ENCODE results near the gene KANSL1.

KANSL1 gene

DNA sequence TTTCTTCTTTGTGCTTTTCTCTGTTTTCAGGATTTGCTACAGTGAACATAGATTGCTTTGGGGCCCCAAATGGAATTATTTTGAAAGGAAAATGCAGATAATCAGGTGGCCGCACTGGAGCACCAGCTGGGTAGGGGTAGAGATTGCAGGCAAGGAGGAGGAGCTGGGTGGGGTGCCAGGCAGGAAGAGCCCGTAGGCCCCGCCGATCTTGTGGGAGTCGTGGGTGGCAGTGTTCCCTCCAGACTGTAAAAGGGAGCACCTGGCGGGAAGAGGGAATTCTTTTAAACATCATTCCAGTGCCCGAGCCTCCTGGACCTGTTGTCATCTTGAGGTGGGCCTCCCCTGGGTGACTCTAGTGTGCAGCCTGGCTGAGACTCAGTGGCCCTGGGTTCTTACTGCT, 192.9 kb downstream of the KANSL1 start:
- no peaks in the 10 kb centered on the region for H3K36me3 ChIP-seq (ENCODE audit: insufficient read depth, low read length)
- no peak overlapping the region for H3K9ac ChIP-seq (ENCODE audit: low read depth, low read length)
- no peaks in the 10 kb centered on the region for H3K9me3 ChIP-seq (ENCODE audit: control insufficient read depth, insufficient read depth, low read length)
- no peaks in the 10 kb centered on the region for H3K4me1 ChIP-seq (ENCODE audit: insufficient read depth, low read length)

- Histone ChIP-seq H3K9ac (ENCODE audit: low read depth, low read length) (no peak overlapping the region), H3K36me3 (ENCODE audit: insufficient read depth, low read length) (no peaks in the 10 kb centered on the region), H3K4me1 (ENCODE audit: insufficient read depth, low read length) (no peaks in the 10 kb centered on the region), H3K9me3 (ENCODE audit: control insufficient read depth, insufficient read depth, low read length) (no peaks in the 10 kb centered on the region)
Measured at GRCh38 chr17:45999900-46000290, 193.3 kb downstream of the KANSL1 start.

- Histone ChIP-seq H3K36me3 (ENCODE audit: insufficient read depth, low read length) (no peaks in the 10 kb centered on the region), H3K4me1 (ENCODE audit: insufficient read depth, low read length) (no peaks in the 10 kb centered on the region), H3K9ac (ENCODE audit: low read depth, low read length) (no peak within 1 kb of the TSS), H3K9me3 (ENCODE audit: control insufficient read depth, insufficient read depth, low read length) (no peaks in the 10 kb centered on the region)
Measured at GRCh38 chr17:45998987-45999899, 194.0 kb downstream of the KANSL1 start, which contains the start of gene STH. TSS of gene STH (plus strand) at chr17:45999250. CDS start at chr17:45999280, 30 bp downstream.

DNA sequence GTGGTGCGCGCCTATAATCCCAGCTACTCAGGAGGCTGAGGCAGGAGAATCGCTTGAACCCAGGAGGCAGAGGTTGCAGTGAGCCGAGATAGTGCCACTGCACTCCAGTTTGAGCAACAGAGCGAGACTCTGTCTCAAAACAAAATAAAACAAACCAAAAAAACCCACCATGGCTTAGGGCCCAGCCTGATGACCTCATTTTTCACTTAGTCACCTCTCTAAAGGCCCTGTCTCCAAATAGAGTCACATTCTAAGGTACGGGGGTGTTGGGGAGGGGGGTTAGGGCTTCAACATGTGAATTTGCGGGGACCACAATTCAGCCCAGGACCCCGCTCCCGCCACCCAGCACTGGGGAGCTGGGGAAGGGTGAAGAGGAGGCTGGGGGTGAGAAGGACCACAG, 195.6 kb downstream of the KANSL1 start:
- H3K9me3 ChIP-seq (ENCODE audit: control insufficient read depth, insufficient read depth, low read length) = no peaks in the 10 kb centered on the region
- no peak overlapping the region for H3K9ac ChIP-seq (ENCODE audit: low read depth, low read length)
- H3K4me1 ChIP-seq (ENCODE audit: insufficient read depth, low read length) = no peaks in the 10 kb centered on the region; the same call in 1 of the 2 replicates
- no peaks in the 10 kb centered on the region for H3K36me3 ChIP-seq (ENCODE audit: insufficient read depth, low read length)

DNA sequence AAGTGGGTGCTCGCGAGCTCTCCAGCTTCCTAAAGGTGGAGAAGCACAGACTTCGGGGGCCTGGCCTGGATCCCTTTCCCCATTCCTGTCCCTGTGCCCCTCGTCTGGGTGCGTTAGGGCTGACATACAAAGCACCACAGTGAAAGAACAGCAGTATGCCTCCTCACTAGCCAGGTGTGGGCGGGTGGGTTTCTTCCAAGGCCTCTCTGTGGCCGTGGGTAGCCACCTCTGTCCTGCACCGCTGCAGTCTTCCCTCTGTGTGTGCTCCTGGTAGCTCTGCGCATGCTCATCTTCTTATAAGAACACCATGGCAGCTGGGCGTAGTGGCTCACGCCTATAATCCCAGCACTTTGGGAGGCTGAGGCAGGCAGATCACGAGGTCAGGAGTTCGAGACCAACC, 196.1 kb downstream of the KANSL1 start:
- Histone ChIP-seq H3K4me1 (ENCODE audit: insufficient read depth, low read length) (no peaks in the 10 kb centered on the region; the same call in 1 of the 2 replicates), H3K9me3 (ENCODE audit: control insufficient read depth, insufficient read depth, low read length) (no peaks in the 10 kb centered on the region), H3K9ac (ENCODE audit: low read depth, low read length) (no peak overlapping the region), H3K36me3 (ENCODE audit: insufficient read depth, low read length) (no peaks in the 10 kb centered on the region)

DNA sequence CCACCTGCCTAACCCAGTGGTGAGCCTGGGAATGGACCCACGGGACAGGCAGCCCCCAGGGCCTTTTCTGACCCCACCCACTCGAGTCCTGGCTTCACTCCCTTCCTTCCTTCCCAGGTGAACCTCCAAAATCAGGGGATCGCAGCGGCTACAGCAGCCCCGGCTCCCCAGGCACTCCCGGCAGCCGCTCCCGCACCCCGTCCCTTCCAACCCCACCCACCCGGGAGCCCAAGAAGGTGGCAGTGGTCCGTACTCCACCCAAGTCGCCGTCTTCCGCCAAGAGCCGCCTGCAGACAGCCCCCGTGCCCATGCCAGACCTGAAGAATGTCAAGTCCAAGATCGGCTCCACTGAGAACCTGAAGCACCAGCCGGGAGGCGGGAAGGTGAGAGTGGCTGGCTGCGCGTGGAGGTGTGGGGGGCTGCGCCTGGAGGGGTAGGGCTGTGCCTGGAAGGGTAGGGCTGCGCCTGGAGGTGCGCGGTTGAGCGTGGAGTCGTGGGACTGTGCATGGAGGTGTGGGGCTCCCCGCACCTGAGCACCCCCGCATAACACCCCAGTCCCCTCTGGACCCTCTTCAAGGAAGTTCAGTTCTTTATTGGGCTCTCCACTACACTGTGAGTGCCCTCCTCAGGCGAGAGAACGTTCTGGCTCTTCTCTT, 196.8 kb downstream of the KANSL1 start:
- Histone ChIP-seq H3K9me3 (ENCODE audit: control insufficient read depth, insufficient read depth, low read length) (no peaks in the 10 kb centered on the region), H3K4me1 (ENCODE audit: insufficient read depth, low read length) (no peaks in the 10 kb centered on the region; the same call in 1 of the 2 replicates), H3K36me3 (ENCODE audit: insufficient read depth, low read length) (no peaks in the 10 kb centered on the region), H3K9ac (ENCODE audit: low read depth, low read length) (no peak overlapping the region)

GRCh38 chr17:45995627-45996270, 197.5 kb downstream of the KANSL1 start:
- H3K9ac ChIP-seq (ENCODE audit: low read depth, low read length) = no peak overlapping the region
- no peaks in the 10 kb centered on the region for H3K9me3 ChIP-seq (ENCODE audit: control insufficient read depth, insufficient read depth, low read length)
- no peaks in the 10 kb centered on the region for H3K36me3 ChIP-seq (ENCODE audit: insufficient read depth, low read length)
- H3K4me1 ChIP-seq (ENCODE audit: insufficient read depth, low read length) = no peaks in the 10 kb centered on the region; the same call in 1 of the 2 replicates

DNA sequence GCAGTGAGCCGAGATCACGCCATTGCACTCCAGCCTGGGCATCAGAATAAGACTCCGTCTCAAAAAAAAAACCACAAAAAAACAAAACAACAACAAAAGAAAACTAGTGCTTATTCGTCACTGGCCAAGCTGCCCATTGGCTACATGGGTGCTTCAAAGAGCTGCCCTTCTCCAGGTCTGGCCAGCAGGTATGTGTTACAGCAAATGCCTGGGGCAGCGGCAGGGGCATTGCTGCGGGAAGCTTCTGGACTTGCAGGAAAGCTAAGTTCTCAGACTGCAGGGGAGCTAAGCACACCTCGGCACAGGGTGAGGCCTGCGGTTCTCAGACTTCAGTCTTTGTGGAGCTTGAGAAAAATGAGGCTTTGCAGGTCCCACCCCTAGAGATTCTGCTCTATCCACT, 198.2 kb downstream of the KANSL1 start:
- H3K9ac ChIP-seq (ENCODE audit: low read depth, low read length) = no peak overlapping the region
- peaks cover 1% of the 10 kb centered on the region; the same call in 1 of the 2 replicates for H3K9me3 ChIP-seq (ENCODE audit: control insufficient read depth, insufficient read depth, low read length)
- no peaks in the 10 kb centered on the region; the same call in 1 of the 2 replicates for H3K4me1 ChIP-seq (ENCODE audit: insufficient read depth, low read length)
- H3K36me3 ChIP-seq (ENCODE audit: insufficient read depth, low read length) = no peaks in the 10 kb centered on the region

DNA sequence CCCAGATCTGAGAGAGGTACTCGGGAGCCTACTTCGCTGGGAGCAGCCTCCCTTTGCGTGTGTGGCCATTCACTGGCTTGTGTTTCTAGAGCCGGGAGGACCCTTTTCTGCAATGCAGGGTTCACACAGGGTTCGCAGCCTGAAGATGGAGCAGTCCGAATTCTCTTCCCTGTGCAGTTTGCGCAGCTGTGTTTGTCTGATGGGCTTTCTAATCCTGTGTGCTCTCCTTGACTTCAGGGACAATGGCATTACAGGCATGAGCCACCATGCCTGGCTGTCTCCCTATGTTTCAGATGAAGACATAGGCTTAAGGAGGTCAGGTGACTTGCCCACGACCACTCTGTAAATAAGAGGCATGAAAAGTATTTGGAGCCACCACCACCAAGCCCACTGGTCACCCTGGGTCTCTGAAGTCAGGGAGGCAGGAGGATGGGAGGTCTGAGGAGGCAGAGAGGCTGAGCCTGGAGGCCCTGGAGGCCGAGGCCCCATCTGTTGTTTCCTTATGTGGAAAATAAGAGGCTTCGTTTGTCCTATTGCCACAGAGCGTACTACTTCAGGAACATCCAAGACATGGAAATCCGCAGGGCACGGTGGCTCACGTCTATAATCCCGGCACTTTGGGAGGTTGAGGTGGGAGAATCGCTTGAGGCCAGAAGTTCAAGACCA, 199.1 kb downstream of the KANSL1 start:
- H3K9ac ChIP-seq (ENCODE audit: low read depth, low read length) = no peak overlapping the region
- no peaks in the 10 kb centered on the region for H3K36me3 ChIP-seq (ENCODE audit: insufficient read depth, low read length)
- H3K9me3 ChIP-seq (ENCODE audit: control insufficient read depth, insufficient read depth, low read length) = peaks cover 6% of the 10 kb centered on the region; the same call in 1 of the 2 replicates
- no peaks in the 10 kb centered on the region; the same call in 1 of the 2 replicates for H3K4me1 ChIP-seq (ENCODE audit: insufficient read depth, low read length)

GRCh38 chr17:45992904-45993303, 200.3 kb downstream of the KANSL1 start:
- Histone ChIP-seq H3K36me3 (ENCODE audit: insufficient read depth, low read length) (no peaks in the 10 kb centered on the region), H3K4me1 (ENCODE audit: insufficient read depth, low read length) (no peaks in the 10 kb centered on the region; the same call in 1 of the 2 replicates), H3K9me3 (ENCODE audit: control insufficient read depth, insufficient read depth, low read length) (peaks cover 6% of the 10 kb centered on the region; the same call in 1 of the 2 replicates), H3K9ac (ENCODE audit: low read depth, low read length) (no peak overlapping the region)

- no peak overlapping the region for H3K9ac ChIP-seq (ENCODE audit: low read depth, low read length)
- H3K9me3 ChIP-seq (ENCODE audit: control insufficient read depth, insufficient read depth, low read length) = peaks cover 6% of the 10 kb centered on the region; the same call in 1 of the 2 replicates
- no peaks in the 10 kb centered on the region; the same call in 1 of the 2 replicates for H3K4me1 ChIP-seq (ENCODE audit: insufficient read depth, low read length)
Measured at GRCh38 chr17:45992175-45992574, 201.1 kb downstream of the KANSL1 start.

GRCh38 chr17:45991341-45991740, 201.9 kb downstream of the KANSL1 start:
- H3K9ac ChIP-seq (ENCODE audit: low read depth, low read length) = no peak overlapping the region
- no peaks in the 10 kb centered on the region for H3K36me3 ChIP-seq (ENCODE audit: insufficient read depth, low read length)
- H3K4me1 ChIP-seq (ENCODE audit: insufficient read depth, low read length) = no peaks in the 10 kb centered on the region; the same call in 1 of the 2 replicates
- H3K9me3 ChIP-seq (ENCODE audit: control insufficient read depth, insufficient read depth, low read length) = peaks cover 6% of the 10 kb centered on the region; the same call in 1 of the 2 replicates

More at GRCh38 chr17:45992175-45992574, 201.1 kb downstream of the KANSL1 start:
- H3K36me3 ChIP-seq (ENCODE audit: insufficient read depth, low read length) = no peaks in the 10 kb centered on the region

DNA sequence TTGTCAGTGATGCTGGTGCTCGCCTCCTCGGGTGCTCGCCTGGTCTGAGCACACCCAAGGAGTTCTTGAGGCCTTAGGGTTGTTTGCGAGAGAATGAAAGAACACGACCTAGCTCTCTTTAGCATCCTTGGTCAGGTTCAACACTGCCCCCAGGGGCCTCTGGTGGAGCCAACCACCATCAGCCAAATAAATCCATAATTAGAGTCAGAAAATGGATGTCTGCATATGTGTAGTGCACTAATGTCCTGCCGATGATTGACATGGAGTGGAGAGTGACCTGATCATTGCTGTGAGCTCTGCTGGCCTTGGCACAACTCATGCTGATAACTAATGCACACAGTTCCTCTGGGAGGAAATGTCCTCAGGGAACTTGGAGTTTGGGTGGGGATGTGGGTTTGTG, 202.3 kb downstream of the KANSL1 start:
- H3K4me1 ChIP-seq (ENCODE audit: insufficient read depth, low read length) = no peaks in the 10 kb centered on the region; the same call in 1 of the 2 replicates
- no peak overlapping the region for H3K9ac ChIP-seq (ENCODE audit: low read depth, low read length)
- H3K9me3 ChIP-seq (ENCODE audit: control insufficient read depth, insufficient read depth, low read length) = peaks cover 6% of the 10 kb centered on the region; the same call in 1 of the 2 replicates
- H3K36me3 ChIP-seq (ENCODE audit: insufficient read depth, low read length) = no peaks in the 10 kb centered on the region

DNA sequence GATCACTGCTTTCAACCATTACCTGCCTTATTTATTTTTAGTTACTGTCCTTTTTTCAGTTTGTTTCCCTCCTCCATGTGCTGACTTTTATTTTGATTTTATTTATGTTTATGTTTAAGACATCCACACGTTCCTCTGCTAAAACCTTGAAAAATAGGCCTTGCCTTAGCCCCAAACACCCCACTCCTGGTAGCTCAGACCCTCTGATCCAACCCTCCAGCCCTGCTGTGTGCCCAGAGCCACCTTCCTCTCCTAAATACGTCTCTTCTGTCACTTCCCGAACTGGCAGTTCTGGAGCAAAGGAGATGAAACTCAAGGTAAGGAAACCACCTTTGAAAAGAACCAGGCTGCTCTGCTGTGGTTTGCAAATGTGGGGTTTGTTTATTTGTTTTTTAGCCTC, 203.5 kb downstream of the KANSL1 start:
- H3K4me1 ChIP-seq (ENCODE audit: insufficient read depth, low read length) = no peaks in the 10 kb centered on the region; the same call in 1 of the 2 replicates
- peaks cover 6% of the 10 kb centered on the region; the same call in 1 of the 2 replicates for H3K9me3 ChIP-seq (ENCODE audit: control insufficient read depth, insufficient read depth, low read length)
- no peaks in the 10 kb centered on the region for H3K36me3 ChIP-seq (ENCODE audit: insufficient read depth, low read length)
- H3K9ac ChIP-seq (ENCODE audit: low read depth, low read length) = no peak overlapping the region

Measured in ES-I3 (cell line).